Anterior cingulate cortex (tissue), 58 donors: ENCODE results near the gene SDR9C7.
"Not testable (repeated sequence)": the region's sequence is repeated elsewhere in the genome, so short reads cannot be mapped to it uniquely, and the experiment has no call there.

Experiments used
- DNase-seq, 58 donors: peaks; one replicate each; lab custom pipeline; 2025; lab: John Stamatoyannopoulos, UW

The SDR9C7 gene

GRCh38 chr12:56880125-56880992, 53.8 kb downstream of the SDR9C7 start:
- DNase-seq, result no peak

GRCh38 chr12:56879240-56880124, 54.7 kb downstream of the SDR9C7 start:
- DNase-seq, result not testable (repeated sequence)

GRCh38 chr12:56878010-56878339, 56.2 kb downstream of the SDR9C7 start:
- no peak for DNase-seq

GRCh38 chr12:56877195-56878009, 56.8 kb downstream of the SDR9C7 start:
- DNase-seq, result no peak

GRCh38 chr12:56874821-56875220, 59.4 kb downstream of the SDR9C7 start:
- DNase-seq, result no peak

- DNase-seq, result no peak
Measured at GRCh38 chr12:56873382-56873781, 60.8 kb downstream of the SDR9C7 start.
